Measurements from ENCODE around the gene KCNMA1.
"Not testable (repeated sequence)": the region's sequence is repeated elsewhere in the genome, so short reads cannot be mapped to it uniquely, and the experiment has no call there.

KCNMA1 gene

GRCh38 chr10:77664008-77664407 is 26.4 kb upstream of the KCNMA1 start:
- DNase-seq (ENCODE audit: low spot score): no peak

- DNase-seq (ENCODE audit: low spot score): no peak
Observed at GRCh38 chr10:77661674-77662073, 24.1 kb upstream of the KCNMA1 start.

DNA sequence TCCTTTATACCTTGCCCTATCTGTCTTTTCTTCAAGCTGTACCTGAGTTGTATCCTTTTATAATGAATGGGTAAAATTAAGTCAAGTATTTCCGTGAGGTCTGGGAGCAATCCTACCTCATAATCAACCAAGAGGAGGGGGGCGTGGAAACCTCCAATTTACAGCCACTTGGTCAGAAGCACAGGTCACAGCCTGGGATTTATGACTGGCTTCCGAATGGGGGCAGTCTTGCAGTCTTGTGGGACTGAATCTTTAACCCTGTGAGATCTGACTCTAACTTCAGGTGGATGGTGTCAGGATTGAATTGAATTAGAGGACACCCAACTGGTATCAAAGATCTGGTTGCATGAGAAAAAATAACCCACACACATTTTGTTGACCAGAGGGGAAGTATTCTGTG is 23.5 kb upstream of the KCNMA1 start:
- DNase-seq (ENCODE audit: low spot score): no peak

DNA sequence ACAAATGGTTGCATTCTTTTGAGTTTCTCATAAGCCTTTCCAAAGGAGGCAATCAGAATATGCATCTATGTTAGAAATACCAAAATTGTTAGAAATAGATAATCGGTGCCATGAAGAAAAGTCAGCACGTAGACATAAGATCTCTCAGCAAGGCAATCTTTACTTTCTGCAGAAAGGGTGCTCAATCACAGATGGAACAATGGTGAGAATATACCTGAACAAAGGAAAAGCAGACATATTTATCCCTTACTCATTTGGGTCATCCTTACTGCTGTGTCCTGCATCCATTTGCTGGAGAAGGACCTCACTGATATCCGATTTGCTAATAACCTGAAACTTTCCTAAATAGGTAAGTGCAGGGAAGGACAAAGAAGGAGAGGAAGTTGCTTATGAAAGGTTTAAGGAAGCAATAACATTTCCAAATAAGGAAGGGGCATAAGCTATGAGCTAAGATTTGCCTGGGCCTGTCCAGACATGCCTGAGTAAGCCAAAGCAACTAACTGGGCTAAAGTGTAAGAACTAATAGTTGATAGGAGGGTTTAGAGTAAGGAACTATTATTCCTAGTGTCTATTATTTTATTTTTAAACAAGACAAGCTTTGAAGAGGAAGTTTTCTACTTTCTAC is 21.6 kb upstream of the KCNMA1 start:
- not testable (repeated sequence) for DNase-seq (ENCODE audit: low spot score)

DNA sequence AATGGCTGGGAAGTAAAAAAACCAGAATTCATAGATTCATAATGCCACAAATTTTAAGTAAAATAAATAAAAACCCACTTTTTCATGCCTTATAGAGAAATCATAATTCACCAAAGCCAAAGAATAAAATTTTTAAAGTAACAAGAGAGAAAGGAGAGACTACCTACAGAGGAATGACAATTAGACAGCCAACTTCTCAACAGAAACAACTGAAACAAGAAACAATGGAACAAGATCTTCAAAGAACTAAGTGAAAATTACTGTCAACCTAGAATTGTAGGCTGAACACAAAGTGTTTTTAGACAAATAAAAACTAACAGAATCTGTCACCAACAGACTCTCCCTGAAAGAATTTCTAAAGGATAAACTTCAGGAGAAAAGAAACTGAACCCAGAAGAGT is 15.6 kb upstream of the KCNMA1 start:
- DNase-seq (ENCODE audit: low spot score): no peak

DNA sequence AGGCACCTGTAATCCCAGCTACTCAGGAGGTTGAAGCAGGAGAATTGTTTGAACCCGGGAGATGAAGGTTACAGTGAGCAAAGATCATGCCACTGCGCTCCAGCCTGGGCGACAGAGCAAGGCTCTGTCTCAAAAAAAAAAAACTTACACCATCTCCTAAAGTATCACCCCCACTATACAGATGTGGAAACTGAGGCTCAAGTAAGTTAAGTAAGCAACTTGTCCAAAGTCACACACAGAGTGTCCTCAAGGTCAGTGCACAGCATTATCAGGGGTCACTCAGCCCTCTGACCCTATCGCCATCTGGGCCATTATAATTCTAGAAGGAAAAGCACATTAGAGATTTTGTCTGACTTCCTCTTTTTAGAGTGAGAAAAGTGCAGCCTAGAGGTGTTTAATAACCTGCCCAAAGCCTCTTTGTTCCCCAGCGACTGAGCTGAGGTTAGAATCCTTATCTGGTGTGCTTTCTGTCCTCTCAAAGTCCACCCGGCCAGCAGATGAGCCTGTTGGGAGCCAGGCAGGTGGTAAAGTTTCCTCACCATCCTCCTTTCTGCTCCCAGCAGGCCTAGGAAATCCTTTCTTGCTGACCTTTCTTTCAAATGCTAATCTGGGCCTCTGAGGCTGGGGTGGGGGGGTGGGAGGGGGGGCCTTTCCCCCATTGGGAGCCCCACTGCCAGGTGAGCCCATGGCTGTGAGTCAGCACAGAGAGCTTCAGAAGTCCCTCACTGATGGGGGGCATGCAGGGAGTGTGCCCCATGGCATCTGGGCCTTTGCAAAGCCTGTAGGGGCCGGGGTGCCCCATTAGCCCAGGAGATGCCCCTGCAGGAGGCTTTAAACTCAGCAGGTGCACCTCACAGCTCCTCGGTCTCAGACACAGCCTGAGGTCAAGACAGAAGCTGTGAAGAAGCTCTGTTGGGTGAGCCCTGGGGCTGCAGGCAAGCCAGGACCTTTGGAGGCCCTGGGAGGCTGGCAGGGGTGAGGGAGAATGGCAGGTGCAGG is 12.0 kb upstream of the KCNMA1 start:
- DNase-seq (ENCODE audit: low spot score): peak; percentile 57

DNA sequence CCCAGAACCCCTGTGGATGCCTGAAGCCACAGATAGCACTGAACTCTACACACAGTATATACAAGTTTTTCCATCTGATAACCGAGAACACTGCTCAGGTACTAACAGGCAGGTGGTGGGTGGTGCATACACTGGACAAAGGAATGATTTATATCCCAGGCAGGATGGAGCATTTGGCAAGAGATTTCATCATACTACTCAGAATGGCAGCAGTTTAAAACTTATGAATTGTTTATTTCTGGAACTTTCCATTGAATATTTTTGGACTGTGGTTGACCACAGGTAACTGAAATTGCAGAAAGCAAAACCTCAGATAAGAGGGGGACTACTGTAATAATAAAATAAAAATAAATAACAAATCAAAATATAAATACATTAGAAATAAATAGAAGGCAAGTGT is 10.9 kb upstream of the KCNMA1 start:
- DNase-seq (ENCODE audit: low spot score): no peak

- DNase-seq (ENCODE audit: low spot score): no peak
Observed at GRCh38 chr10:77647543-77648293, 10.1 kb upstream of the KCNMA1 start.

GRCh38 chr10:77644557-77645243 is 7.1 kb upstream of the KCNMA1 start:
- DNase-seq (ENCODE audit: low spot score): no peak

GRCh38 chr10:77643795-77644468 is 6.3 kb upstream of the KCNMA1 start:
- DNase-seq (ENCODE audit: low spot score): peak; percentile 71

- DNase-seq (ENCODE audit: low spot score): peak; percentile 60
Observed at GRCh38 chr10:77641788-77642397, 4.3 kb upstream of the KCNMA1 start.

DNA sequence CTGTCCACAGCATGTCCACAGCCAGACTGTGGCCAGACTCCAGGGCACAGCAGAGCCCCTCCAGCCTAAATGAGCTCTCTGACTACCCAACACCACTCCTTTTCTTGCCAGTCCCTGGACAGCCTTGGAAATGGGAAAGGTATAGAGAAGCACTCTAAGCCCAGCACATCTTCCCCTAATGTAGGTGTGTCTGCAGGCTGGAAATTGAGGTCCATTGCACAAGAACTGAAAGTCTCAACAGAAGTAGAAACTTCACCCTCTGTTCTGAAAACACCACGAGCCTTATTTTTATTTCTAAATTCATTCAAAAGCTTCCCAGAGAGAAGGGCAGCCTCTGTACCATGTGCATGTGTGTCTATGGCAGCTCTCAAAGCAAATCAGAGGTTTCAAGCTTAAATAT is 3.7 kb upstream of the KCNMA1 start:
- no peak for DNase-seq (ENCODE audit: low spot score)

DNA sequence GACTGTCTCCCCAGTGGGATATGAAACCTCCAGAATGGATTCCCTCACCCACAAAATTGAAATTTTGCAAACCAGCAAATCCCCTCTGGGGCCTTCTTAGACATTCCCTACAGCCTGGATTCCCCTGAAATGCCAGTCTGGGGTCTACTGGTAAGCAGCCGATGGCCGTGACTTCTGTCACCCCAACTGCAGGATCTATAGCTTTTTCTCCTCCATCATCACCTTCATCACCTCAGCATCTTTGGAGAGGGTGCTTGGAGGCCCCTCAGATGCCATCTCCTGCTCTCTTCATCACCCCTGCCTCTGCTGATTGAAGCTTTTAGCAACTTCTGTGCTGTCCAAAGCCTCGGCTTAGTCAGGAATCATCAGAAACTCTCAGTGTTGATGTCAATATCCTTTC is 2.6 kb upstream of the KCNMA1 start:
- no peak for DNase-seq (ENCODE audit: low spot score)

GRCh38 chr10:77639756-77640155 is 2.1 kb upstream of the KCNMA1 start:
- no peak for DNase-seq (ENCODE audit: low spot score)

- DNase-seq (ENCODE audit: low spot score): peak; percentile 77
Observed at GRCh38 chr10:77638321-77639101, 903 bp upstream of the KCNMA1 start.

- no peak for DNase-seq (ENCODE audit: low spot score)
Observed at GRCh38 chr10:77636967-77637531, 559 bp downstream of the KCNMA1 start.

DNA sequence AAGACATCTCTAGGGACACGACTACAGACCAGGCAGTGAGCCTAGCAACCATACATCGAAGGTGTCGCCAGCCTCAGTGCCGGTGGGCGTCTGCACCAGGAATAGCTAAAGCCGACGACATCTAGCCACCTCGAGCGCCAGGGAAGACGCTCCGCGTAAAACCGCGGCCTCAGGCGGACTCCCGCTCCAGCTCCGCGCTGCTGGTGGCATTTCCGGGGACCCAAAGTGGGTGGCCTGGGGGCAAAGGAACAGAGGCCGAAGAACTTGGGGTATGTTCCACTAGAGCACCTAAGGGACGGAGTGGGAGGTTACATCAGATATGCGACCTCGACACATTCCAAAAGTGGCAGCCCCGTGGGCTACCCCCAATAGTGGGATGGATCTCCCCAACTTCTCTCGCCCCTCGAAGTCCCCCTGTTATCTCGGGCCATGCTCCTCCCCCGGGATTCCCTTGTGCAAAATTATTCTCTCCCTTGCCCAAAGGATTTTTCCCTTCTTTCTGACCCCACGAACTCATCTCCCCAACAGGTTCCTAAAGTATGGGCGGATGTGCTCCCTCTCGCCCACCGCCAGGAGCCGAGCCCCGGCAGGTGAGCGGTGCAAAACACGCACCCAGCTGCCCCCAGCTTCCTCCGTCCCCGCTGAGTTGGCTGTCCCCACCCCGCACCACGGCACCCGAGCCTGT is 1.2 kb downstream of the KCNMA1 start:
- DNase-seq (ENCODE audit: low spot score): no peak

DNA sequence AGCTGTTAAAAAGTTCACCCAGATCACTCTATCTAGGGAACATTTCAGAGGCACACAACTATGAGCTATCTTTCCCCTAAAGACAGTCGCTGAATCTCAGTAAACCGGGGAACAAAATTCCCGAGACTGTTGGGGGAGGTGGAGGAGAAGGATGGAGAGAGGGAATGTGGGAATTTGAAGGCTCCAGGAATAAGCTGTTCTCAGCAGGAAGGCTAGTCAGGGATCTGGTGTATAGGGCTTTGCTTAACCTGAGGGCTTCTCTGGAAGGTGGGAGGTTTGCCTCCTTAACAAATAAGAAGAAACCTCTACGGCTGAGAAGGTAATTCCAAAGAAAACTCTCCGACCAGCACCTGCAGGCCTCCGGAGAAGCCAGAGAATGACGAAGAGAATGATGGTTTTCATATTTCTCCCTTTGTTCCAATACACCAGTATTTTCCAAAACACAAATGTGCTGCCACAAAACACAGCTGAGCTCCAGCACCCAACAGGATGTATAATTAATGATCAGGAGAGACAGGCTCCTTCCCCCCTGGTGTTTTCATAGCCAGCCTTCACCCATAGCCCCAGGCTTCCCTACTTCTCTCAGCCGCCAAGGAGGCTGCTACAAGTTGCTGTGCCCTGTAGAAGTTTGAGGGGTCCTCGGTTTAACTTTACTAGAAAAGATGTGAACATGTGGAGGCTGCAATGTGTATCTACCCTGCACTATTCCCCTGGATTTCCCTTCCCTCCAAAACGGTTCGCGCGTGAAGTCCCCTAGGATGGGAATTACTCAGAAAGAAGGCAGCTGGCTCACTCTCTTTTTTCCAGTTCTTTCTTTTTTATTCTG is 2.0 kb downstream of the KCNMA1 start:
- no peak for DNase-seq (ENCODE audit: low spot score)
